Activated CD4-positive, alpha-beta T cell treated with anti-CD3 and anti-CD28 coated beads for 48 hours (primary cell): Measurements from ENCODE around the gene DNAJB11.
A peak's percentile ranks its signal among the peaks of the same experiment; 100 is the strongest.
"Not testable (repeated sequence)": the region's sequence is repeated elsewhere in the genome, so short reads cannot be mapped to it uniquely, and the experiment has no call there.

Source experiments
- DNase-seq: peaks from one replicate; pipeline ENCODE4 v3.0.0-alpha.2; 2020

The DNAJB11 gene

GRCh38 chr3:186570096-186570940 lies at the start of gene DNAJB11:
Gene DNAJB11, plus strand, starts transcription at chr3:186570720. Its CDS starts 178 bp downstream, at chr3:186570898.
- peak; percentile 99 for DNase-seq

DNA sequence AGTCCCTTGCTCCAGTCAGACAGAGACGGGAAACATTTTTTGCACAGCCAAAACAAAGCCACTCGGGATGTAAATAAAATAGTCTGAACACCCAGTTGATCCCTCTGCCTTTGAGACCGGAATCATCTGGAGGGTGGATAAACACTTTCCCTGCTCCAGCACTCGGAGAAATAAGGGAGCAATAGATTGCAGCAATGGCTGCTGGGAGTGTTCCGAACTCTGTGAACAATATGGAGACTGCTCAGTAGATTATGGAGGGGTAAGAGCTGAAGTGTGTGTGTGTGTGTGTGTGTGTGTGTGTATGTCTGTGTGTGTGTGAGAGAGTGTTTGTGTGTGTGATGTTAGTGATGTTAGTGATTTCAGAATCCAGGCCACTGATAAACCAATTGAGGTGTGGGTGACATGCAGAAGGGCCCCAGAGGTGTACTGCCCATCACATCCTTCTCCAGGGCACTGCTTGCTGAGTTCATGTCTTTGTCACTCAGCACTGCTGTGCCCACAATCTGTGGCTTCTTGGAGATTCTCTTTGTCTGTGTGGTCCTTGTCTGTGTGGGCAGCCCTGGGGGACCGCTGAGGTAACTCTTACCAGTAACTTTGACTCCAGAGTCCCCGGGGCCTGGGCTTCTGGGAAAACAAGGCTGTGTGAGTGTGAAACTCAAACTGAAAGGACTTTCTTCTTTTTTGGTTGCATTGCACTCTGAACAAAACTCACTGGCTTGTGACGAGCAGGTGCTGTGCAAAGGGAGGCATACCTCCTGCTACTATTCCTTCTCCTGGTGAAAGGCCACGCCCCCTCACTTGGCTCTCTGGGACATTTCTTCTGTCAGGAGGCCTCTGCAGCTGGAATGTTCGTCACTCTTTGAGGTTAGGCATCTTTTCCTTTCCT lies 49.3 kb upstream of the DNAJB11 start:
- DNase-seq: peak; percentile 74

GRCh38 chr3:186523022-186523421 lies 47.5 kb upstream of the DNAJB11 start:
- no peak for DNase-seq

DNA sequence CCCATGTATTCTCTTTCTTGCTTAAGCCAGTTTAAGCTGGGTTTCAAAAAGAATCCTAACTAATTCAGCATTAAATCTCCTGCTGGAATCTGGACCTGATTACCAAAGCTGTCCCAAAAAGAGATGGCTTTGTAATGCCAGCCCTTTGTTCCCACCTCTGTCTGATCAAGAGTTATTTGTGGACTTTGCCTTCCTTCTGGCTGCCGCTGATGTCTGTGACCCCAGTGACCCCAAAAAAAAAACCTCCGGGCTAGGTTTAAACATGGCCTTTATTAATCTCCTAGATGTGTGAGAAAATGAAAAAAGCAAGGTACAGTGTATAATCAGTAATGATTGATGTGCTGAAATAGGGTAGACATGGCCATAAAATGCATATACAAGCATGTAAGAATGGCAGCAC lies 47.1 kb upstream of the DNAJB11 start:
- DNase-seq: no peak

DNA sequence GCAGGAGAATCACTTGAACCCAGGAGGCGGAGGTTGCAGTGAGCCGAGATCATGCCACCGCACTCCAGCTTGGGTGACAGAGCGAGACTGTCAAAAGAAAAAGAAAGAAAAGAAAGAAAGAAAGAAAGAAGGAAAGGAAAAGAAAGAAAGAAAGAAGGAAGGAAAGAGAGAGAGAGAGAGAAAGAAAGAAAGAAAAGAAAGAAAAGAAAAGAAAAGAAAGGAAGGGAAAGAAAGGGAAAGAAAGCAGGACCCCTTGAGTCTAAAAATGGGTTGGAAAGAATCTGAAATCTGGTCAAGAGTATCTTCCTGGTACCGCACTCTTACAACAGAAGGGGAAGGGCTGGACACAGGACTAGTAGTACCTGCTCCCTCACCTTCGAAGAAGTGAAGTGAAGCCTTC lies 45.9 kb upstream of the DNAJB11 start:
- DNase-seq: no peak

- no peak for DNase-seq
Observed at GRCh38 chr3:186525369-186526255, 44.9 kb upstream of the DNAJB11 start.

- no peak for DNase-seq
Observed at GRCh38 chr3:186526256-186526606, 44.3 kb upstream of the DNAJB11 start.

DNA sequence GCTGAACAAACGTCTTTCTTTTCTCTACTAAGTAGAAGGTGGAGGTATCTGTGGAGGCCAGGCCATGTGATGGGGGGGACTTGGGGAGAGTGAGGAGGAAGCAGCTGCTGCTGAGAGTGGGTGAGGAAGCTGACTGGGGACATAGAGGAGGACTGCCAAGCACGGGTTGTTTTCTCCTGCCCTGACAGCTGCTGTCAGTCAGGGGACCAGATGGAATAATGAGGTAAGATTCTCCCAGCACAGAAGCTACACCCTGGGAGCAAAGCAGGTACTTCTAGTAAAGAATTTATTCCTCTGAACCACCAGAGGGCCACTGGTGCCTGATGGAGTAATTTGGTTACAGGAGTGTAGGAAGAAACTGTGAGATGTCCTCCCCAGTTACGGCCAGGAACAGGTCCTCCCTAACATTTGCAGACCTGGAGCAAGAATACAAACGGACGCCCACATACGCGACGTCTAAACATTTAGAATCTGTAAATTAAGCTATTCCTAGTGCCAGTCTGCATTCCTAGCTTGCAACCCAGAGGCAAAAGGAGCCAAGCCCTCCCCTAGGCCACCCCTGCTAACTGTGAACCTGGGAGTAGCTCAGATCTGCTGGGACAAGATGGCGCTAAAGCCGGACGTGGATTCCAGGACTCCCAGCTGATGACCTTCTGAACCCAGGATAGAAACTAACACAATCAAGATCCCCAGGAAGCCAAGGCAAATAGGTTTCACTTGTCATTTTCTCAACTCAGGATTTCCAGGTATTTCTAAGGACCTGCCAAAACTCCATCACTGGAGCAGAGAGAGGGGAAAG lies 41.1 kb upstream of the DNAJB11 start:
- no peak for DNase-seq

GRCh38 chr3:186530415-186530814 lies 40.1 kb upstream of the DNAJB11 start:
- no peak for DNase-seq

DNA sequence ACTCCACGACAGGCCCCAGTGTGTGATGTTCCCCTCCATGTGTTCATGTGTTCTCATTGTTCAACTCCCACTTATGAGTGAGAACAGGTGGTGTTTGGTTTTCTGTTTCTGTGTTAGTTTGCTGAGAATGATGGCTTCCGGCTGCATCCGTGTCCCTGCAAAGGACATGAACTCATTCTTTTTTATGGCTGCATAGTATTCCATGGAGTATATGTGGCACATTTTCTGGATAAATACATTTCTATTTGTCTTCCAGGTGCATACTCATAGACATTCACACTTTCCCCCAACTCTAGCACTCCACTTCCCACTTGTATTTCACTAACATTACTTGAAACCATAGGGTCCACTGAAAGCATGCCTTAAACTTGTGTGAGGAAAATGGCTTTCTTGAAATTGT lies 38.8 kb upstream of the DNAJB11 start:
- not testable (repeated sequence) for DNase-seq

- DNase-seq: no peak
Observed at GRCh38 chr3:186532598-186533072, 37.9 kb upstream of the DNAJB11 start.

DNA sequence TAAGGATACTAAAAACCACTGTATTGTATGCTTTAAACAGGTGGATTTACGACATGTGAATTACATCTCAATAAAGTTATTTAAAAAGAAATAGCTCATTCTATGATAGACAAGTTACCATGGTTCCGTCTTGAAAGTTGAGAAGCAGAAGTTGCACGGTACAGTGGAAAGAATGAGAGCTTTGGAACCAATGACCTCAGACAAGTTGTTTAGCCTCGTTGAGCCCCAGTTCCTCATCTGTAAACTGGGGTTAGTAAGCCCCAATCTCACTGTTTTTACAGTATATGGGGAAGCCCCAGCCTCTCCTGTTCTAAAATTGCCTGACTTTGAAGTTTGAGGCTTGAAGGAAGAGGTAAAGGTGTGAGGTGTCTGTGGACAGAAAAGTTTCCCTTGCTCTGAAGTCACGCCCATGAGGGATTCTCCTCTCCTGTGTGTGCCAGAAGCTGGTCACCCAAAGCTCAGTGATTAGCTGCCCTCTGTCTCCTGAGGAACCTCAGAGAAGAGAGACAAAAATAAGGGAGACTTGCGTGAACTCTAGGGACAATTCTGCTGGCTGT lies 36.3 kb upstream of the DNAJB11 start:
- DNase-seq: peak; percentile 68

- DNase-seq: no peak
Observed at GRCh38 chr3:186536883-186537844, 33.4 kb upstream of the DNAJB11 start.

DNA sequence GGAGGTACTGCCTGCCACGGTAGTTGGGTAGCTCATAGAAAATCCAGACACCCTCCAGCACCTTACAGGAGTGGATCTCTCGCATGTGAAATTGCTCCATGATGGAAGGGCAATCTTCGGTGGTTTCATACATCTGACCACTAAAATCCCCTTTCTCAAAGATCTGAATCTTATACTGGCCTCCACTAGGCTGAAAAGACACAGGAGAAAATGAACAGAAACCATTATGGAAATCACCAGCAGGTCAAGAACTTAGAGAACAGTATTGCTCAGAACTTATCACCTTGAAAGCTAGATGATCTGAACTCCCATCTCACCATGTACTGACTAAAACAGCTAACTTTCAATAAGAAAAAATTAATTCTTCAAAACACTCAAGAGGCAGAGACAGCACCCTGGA lies 31.7 kb upstream of the DNAJB11 start:
- no peak for DNase-seq

- DNase-seq: peak; percentile 89
Observed at GRCh38 chr3:186540221-186540834, 30.2 kb upstream of the DNAJB11 start.

- no peak for DNase-seq
Observed at GRCh38 chr3:186540835-186541226, 29.7 kb upstream of the DNAJB11 start.

GRCh38 chr3:186544281-186544680 lies 26.2 kb upstream of the DNAJB11 start, which contains the start of gene CRYGS:
Gene CRYGS, minus strand, starts transcription at chr3:186544380. Its CDS starts 54 bp downstream, at chr3:186544326.
- no peak for DNase-seq

- DNase-seq: no peak
Observed at GRCh38 chr3:186549497-186549896, 21.0 kb upstream of the DNAJB11 start.

DNA sequence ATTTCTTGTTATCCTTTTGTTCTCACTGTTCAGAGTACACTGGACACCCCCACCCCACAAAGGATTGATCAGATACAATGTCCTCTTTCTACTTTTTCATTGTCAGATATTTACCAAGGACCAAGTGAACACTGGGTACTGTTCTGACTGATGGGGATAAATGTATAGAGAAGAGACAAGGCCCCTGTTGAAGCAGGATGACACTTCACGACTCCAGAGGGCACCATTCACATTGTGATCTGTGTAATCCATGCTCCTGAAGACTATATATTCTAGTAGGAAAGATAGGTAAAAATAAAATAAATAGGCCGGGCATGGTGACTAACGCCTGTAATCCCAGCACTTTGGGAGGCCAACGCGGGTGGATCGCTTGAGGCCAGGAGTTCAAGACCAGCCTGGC lies 19.1 kb upstream of the DNAJB11 start:
- no peak for DNase-seq
